Neutrophil (primary cell): ENCODE measurements around the gene MMAB.
A peak's percentile ranks its signal among the peaks of the same experiment; 100 is the strongest.

Source experiments
- H3K27ac ChIP-seq: fragments of 200-600 bp; sonication (generic); 2 replicates; pipeline ENCODE4 v1.5.1; 2016; ENCODE audit warnings: mild to moderate bottlenecking, moderate library complexity
- H3K27me3 ChIP-seq: fragments of 200-600 bp; sonication (generic); 2 replicates; pipeline ENCODE4 v1.6.0; 2016; ENCODE audit warnings: mild to moderate bottlenecking
- H3K36me3 ChIP-seq: fragments of 200-600 bp; sonication (generic); 2 replicates; pipeline ENCODE4 v1.5.1; 2017
- H3K4me1 ChIP-seq, 2 experiments: fragments of 200-600 bp in 1 of 2; sonication (generic) in 1 of 2; 1 replicate in 1 of 2; 2 replicates in 1 of 2; pipeline versions ENCODE4 v1.5.1 to v1.6.1; 2013 to 2016; ENCODE audit warnings: low read depth in 1 of 2, low read length in 1 of 2, mild to moderate bottlenecking in 1 of 2, moderate library complexity in 1 of 2; ENCODE audit not compliant: control insufficient read depth in 1 of 2, insufficient read depth in 1 of 2
- H3K4me3 ChIP-seq, 2 experiments: fragments of 200-600 bp in 1 of 2; sonication (generic) in 1 of 2; 1 replicate in 1 of 2; 2 replicates in 1 of 2; pipeline ENCODE4 v1.5.1; 2013 to 2016; ENCODE audit warnings: low read depth in 1 of 2, low read length in 1 of 2, mild to moderate bottlenecking in 1 of 2, moderate library complexity in 1 of 2
- H3K9me3 ChIP-seq: fragments of 200-600 bp; sonication (generic); 2 replicates; pipeline ENCODE4 v1.5.1; 2016
- TF ChIP-seq, protein P1 (sequence below): fragments of 200-600 bp; sonication (generic); IDR thresholded peaks from 2 replicates; pipeline ENCODE4 v1.5.1; 2016; ENCODE audit warnings: antibody characterized with exemption

The MMAB gene

DNA sequence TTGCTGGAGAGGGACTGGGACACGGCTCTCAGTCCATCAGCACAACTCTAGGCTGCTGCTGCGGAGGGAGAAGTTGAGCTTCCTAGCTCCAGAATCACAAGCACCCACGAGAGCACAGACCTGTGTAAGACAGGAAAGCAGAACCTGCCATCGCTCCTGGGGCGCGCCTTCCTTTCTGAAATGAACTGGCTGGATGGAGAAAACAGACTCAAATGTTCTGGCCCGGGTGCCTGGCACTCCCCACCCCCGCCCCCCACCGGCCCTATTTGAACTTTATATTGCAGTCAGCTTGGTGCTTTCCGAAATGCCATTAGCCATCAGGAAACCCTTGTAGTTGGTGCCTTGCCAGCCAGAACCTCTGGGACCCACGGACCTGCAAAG is 24.1 kb upstream of the MMAB start:
- no peaks in the 10 kb centered on the region for H3K9me3 ChIP-seq
- no peak overlapping the region for H3K4me3 ChIP-seq
- TF ChIP-seq, protein P1, sequence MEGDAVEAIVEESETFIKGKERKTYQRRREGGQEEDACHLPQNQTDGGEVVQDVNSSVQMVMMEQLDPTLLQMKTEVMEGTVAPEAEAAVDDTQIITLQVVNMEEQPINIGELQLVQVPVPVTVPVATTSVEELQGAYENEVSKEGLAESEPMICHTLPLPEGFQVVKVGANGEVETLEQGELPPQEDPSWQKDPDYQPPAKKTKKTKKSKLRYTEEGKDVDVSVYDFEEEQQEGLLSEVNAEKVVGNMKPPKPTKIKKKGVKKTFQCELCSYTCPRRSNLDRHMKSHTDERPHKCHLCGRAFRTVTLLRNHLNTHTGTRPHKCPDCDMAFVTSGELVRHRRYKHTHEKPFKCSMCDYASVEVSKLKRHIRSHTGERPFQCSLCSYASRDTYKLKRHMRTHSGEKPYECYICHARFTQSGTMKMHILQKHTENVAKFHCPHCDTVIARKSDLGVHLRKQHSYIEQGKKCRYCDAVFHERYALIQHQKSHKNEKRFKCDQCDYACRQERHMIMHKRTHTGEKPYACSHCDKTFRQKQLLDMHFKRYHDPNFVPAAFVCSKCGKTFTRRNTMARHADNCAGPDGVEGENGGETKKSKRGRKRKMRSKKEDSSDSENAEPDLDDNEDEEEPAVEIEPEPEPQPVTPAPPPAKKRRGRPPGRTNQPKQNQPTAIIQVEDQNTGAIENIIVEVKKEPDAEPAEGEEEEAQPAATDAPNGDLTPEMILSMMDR, result no peak
- peak overlapping the region; percentile 71 for H3K27ac ChIP-seq
- H3K36me3 ChIP-seq, result peaks cover 8% of the 10 kb centered on the region
- peaks cover 20% of the 10 kb centered on the region for H3K27me3 ChIP-seq
- H3K4me1 ChIP-seq, result peaks cover 42 to 43% of the 10 kb centered on the region in 2 experiments

DNA sequence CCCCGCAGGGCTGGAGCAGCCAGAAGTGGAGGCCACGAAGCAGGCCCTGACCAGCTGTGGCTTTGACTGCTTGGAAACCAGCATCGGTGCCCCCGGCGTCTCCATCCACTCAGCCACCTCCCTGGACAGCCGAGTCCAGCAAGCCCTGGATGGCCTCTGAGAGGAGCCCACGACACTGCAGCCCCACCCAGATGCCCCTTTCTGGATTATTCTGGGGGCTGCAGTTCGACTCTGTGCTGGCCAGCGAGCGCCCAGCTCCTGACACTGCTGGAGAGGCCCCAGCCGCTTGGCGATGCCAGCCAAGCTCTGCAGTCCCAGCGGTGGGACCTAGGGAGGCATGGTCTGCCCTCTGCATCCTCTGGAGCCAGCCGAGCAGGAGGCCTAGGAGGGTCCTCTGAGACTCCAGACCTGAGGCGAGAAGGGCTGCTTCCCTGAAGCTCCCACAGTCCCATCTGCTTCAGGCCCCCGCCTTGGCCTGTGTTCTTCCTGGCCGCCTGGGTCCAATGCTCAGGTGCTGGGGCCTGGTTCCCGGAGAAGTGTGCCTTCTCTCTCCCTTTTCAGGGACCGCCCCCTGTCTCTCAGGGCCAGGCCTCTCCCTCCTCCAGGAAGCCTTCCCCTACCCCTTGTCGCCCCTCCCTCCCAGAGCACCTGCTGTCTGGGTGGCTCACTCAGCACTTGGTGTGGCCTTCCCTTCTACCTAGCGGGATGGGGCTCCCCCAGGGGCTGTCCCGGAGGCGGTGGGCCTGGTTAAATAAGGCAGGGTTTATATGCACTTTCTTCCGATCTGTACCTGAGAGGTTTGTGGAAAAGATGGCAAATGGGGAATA is 23.3 kb upstream of the MMAB start:
- Histone ChIP-seq H3K4me1 (peaks cover 42 to 43% of the 10 kb centered on the region in 2 experiments), H3K4me3 (no peak overlapping the region), H3K9me3 (no peaks in the 10 kb centered on the region), H3K27me3 (peaks cover 14% of the 10 kb centered on the region), H3K27ac (peak overlapping the region; percentile 71), H3K36me3 (peaks cover 16% of the 10 kb centered on the region)
- TF ChIP-seq, protein P1, result no peak

DNA sequence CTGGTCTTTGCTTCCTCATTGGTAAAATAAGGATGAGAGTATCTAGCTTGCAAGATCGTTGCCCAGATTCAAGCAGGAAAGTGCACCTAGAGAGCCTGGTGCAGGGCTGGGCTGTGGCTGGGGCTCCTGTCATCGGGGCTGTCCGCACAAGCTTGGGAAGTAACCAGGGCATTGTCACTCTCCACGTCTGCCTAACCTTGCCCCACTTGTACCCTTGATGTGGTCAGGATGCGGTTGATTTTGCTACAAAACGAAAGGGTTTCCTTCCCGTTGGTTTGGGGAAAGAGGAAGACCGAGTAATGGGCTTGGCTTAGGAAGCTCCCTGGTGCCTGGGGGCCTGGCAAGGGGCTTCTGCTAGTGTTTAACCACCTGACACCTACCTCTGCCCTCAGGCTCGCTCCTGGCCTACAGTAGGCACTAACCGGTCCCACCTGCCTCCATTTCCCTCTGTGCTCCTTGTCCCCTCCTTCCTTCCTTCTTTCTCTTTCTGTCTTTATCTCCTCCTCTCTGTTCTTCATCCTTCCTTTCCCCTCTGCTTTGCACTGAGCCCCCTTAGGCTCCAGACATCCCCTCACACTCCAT is 22.1 kb upstream of the MMAB start:
- H3K4me3 ChIP-seq, result peak overlapping the region; percentile 36
- peaks cover 27% of the 10 kb centered on the region for H3K36me3 ChIP-seq
- no peaks in the 10 kb centered on the region for H3K9me3 ChIP-seq
- H3K27ac ChIP-seq, result peak overlapping the region; percentile 71
- H3K27me3 ChIP-seq, result peaks cover 8% of the 10 kb centered on the region
- TF ChIP-seq, protein P1, result no peak
- H3K4me1 ChIP-seq, result peaks cover 42 to 43% of the 10 kb centered on the region in 2 experiments

DNA sequence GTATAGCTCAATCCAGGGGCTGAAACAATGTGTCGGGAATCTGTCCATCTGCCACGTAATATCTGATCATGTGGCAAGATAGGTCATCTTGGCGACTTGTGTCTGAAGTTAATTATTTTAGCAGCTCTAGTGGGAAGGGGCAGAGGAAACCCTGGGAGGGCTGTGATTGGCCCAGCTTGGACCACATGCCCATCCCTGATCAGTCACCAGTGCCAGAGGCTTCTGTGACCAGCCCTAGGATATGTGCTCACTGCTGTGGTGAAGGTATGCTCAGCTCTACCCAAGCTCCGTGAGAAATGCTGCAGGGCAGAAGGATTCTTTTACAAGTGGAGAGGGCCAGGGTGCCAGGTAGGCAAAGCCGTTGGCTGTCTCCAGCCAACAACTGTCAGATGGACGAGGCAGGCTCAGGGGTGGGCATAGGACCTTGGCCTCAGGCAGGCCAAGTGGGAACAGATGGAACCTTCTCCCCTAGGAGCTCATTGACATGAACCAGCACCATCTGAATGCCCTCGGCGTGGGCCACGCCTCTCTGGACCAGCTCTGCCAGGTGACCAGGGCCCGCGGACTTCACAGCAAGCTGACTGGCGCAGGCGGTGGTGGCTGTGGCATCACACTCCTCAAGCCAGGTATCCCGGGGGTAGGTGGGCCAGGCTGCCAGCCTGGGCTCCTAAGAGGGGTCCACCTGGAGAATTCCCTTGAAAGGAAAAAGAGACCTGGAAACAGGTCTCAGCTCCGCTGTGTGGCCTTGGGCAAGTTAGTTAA is 21.4 kb upstream of the MMAB start:
- Histone ChIP-seq H3K27me3 (peaks cover 3% of the 10 kb centered on the region), H3K27ac (peak overlapping the region; percentile 71), H3K4me3 (peak overlapping the region; percentile 36), H3K4me1 (peaks cover 42 to 43% of the 10 kb centered on the region in 2 experiments), H3K36me3 (peaks cover 27% of the 10 kb centered on the region), H3K9me3 (no peaks in the 10 kb centered on the region)
- TF ChIP-seq, protein P1, result no peak

DNA sequence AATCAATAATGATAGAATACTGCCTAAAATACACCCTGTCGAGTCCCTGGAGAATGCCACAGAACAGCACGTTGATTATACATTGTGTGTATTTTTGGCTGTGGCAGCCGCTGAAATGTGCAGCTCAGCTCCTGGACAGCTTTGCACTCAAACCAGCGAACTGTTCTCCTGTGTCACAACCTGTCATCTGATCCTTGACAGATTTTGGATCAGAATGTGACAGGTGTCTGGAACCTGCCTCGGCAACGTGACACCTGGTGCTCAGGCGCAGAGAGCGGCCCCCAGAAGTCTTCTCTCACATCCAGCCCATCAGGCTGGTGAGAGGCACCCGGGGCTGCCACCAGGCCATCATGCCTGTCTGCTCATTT is 19.6 kb upstream of the MMAB start:
- Histone ChIP-seq H3K36me3 (peaks cover 37% of the 10 kb centered on the region), H3K4me3 (no peak overlapping the region), H3K4me1 (peaks cover 41% of the 10 kb centered on the region in 2 experiments), H3K27ac (no peak overlapping the region), H3K27me3 (no peaks in the 10 kb centered on the region), H3K9me3 (no peaks in the 10 kb centered on the region)
- TF ChIP-seq, protein P1, result no peak
